Adrenal gland (tissue), 12 donors: ENCODE measurements around the gene TRIO. TPM values are rescaled to one million over a fixed set of nuclear protein-coding genes. Genes with fewer than 3 reads are reported as not detected.

ENCODE experiments used
- DNase-seq, 7 donors: peaks; one replicate each; pipeline ENCODE4 v3.0.0-alpha.2; 2019 to 2020
- H3K27ac ChIP-seq, 5 donors: fragments of 200-600 bp; sonication (generic) in 4 of 5; 1 replicate in 3 of 5; 2 replicates in 2 of 5; pipeline versions ENCODE4 v1.5.1 to v1.8.0; 2016 to 2020; ENCODE audit warnings: mild to moderate bottlenecking in 1 of 5
- H3K27me3 ChIP-seq: fragments of 200-600 bp; 2 replicates; pipeline ENCODE4 v1.8.0; 2021
- H3K36me3 ChIP-seq, 2 donors: fragments of 200-600 bp; replicated peaks in 1 of 2; 1 replicate in 1 of 2; 2 replicates in 1 of 2; pipeline versions ENCODE4 v1.5.1 to v1.8.0; 2018 to 2022
- H3K4me1 ChIP-seq, 2 donors: fragments of 200-600 bp; replicated peaks in 1 of 2; 1 replicate in 1 of 2; 2 replicates in 1 of 2; pipeline versions ENCODE4 v1.5.1 to v1.8.0; 2018 to 2021
- H3K4me3 ChIP-seq, 4 donors: fragments of 200-600 bp; sonication (generic) in 3 of 4; one replicate each; pipeline ENCODE4 v1.5.1; 2016 to 2018
- H3K9me3 ChIP-seq, 3 donors: fragments of 200-600 bp; sonication (generic) in 1 of 3; replicated peaks in 1 of 3; 1 replicate in 2 of 3; 2 replicates in 1 of 3; pipeline versions ENCODE4 v1.5.1 to v1.8.0; 2016 to 2021
- CTCF ChIP-seq, 6 experiments: fragments of 450-650 bp in 4 of 6; fragments of 200-600 bp in 2 of 6; sonication (generic) in 1 of 6; IDR thresholded peaks; 1 replicate in 5 of 6; 2 replicates in 1 of 6; pipeline versions ENCODE4 v1.5.1 to v1.8.0; 2016 to 2021; ENCODE audit warnings: antibody characterized with exemption in 6 of 6, mild to moderate bottlenecking in 2 of 6, moderate library complexity in 1 of 6
- POLR2A ChIP-seq, 2 donors: fragments of 450-650 bp; IDR thresholded peaks; one replicate each; pipeline ENCODE4 v1.6.1; 2017; ENCODE audit warnings: antibody characterized with exemption in 2 of 2, mild to moderate bottlenecking in 2 of 2, moderate library complexity in 1 of 2
- WGBS, 4 donors: extraction: QIAGEN DNeasy Blood & Tissue Kit in 2 of 4; methylation state at CpG; one replicate each; pipeline versions ENCODE4 v1.1.5 to v1.1.7; 2013 to 2017; 5-methylcytosine and 5-hydroxymethylcytosine counted together
- intact Hi-C, 2 donors: fragments of 100-400 bp; cut with DNase I; formaldehyde crosslinking; loops; one replicate each; pipeline versions ENCODE4 v1.14.1 to v1.15.0; 2022 to 2023
- polyA plus RNA-seq, 3 donors: library from polyadenylated mRNA; stranded (reverse); fragments of 200-250 nt in 2 of 3; fragments of 350-450 nt in 1 of 3; fragmentation: Illumina TruSeq in 1 of 3; extraction: RNeasy Lipid Tissue Mini Kit (QIAGEN cat#74804) in 1 of 3; gene quantifications; one replicate each; pipeline ENCODE4 v1.2.3, GENCODE V29; 2013 to 2014
- total RNA-seq, 9 donors: library from RNA; depleted of rRNA in 4 of 9; stranded (reverse); fragments of >200 nt in 4 of 9; fragments of 120-200 nt in 1 of 9; fragmentation: NEBNext Ultra II Directional in 1 of 9; extraction: Animal tissue kit (Norgen Biotek cat#: 25700) in 1 of 9; gene quantifications; one replicate each; pipeline versions ENCODE4 v1.1.0 to v1.2.4, GENCODE V29; 2013 to 2023
- donor health status: healthy with polysubstance abuse.
- donor health status: Bipolar disorder and iron deficiency.
- donor health status: DM: yes; HTN: yes; CAD: no.
- donor health status: DM: no; HTN: no; CAD: no.
- donor health status: DM: no; HTN: no; CAD: no.
- donor health status: DM: yes; HTN: yes; CAD: no.

TRIO gene
- total and polyA plus RNA-seq, 12 donors: 27.3 to 109 (median 72.4) TPM

DNA sequence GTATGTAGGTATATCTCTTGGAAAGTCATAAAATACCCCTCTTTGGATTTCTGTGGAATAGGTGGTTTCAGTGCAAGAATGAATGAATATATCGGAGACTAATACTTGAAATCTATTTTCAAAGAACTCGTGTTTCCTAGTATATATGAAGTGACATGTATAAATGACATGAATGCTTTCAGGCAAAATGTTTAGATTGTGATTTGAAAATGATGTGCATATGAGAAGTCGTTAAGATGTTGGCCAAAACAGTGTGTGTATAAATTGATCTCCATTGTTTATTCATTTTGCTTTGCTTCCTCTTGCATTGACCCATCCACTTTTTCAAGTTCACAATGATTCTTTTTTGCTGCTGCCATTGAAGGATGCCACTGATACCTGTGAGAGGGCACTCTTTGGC is 8.3 kb downstream of the TRIO start:
- 84 to 89% (median 89%) methylated on average over 3 of the region's 3 CpGs for WGBS, 4 donors
- H3K36me3 ChIP-seq: no peaks in the 10 kb centered on the region
- no peaks in the 10 kb centered on the region for H3K9me3 ChIP-seq
- H3K4me3 ChIP-seq: no peak overlapping the region
- peaks cover 20 to 51% of the 10 kb centered on the region in 2 donors for H3K4me1 ChIP-seq
- no peak overlapping the region for H3K27ac ChIP-seq
- H3K27me3 ChIP-seq: no peaks in the 10 kb centered on the region
- intact Hi-C loops: no loop called here
- TF ChIP-seq CTCF (IDR thresholded peaks at IDR 0.05): no peak
- no peak for TF ChIP-seq POLR2A (IDR thresholded peaks at IDR 0.05)
- DNase-seq: no peak

DNA sequence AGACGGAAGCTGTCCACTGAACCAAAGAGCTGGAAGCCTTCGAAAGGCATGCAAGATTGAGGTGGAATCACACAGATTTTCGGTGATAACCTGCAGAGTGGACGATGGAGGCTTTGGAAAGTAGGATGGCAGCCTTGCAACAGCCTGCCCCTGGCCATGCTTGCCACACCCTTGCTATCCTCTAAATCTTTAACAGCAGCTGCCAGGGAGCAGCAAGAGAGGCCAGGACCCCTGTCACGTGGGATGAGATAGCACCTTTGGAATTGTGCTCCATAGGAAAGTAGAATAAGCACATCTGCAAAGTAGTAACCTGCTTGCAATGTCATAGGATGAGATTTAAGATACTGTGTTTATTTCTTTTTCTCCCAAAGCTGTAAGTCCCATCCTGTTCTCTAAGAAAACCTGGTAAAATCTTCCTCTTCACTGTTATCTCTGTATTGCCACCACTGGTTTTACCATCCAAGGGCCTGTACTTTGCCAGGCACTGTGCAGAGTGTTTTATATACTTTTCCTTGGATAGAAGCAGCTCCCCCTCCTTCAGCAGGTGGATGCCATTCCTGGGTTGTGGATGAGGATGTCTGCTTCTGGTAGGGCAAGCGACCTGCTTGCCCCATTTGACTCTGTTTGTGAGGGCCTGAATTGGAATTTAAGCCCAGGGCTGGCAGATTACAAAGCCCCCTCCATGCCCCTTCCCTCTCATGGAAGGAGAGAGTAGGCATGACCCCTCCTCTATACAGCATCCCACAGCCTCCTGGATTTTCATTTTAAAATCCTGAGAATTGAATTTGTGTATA is 10.1 kb downstream of the TRIO start:
- intact Hi-C loops: no loop called here

DNA sequence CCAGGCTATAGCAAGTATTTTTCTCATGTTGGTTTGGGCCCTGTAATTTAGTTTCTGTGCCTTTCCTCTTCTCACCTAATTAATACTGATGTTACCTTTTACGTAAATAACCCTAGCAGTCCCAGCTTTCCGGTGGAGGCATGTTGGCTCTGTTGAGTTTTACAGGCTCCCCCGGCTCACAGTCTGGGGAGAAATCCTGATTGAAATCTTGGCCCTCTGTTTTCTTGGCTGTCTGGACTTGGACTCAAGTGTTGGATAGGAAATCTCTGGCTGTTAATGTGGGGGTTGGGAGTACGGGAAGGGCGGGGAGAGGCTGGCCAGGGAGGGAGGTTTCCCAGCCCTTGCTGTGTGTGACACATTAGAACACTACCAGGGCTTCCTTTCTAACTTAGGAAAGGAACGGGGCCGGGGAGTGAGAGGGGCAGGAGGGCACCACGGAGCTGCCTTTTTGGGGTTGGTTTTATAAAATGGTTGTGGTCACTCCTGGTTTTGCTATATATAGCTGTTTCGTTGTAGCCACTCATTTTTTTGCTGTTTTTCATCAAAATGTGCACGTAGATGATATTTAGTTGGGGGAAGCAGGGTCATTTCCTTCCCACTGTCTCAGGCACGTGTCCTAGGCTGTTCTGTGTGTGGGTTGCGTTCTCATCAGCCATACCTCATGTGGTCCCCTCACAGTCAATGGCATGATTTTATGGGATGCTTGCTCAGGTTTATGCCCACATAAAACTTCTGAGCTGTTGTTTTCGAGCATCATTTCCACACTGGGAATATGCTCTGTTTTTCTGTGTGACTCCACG is 11.0 kb downstream of the TRIO start:
- no peaks in the 10 kb centered on the region for H3K9me3 ChIP-seq
- peak in 5 of 7 donors; percentile 53 to 78 (median 57) for DNase-seq
- 36 to 45% (median 41%) methylated on average over 14 of the region's 14 CpGs for WGBS, 4 donors
- TF ChIP-seq CTCF (IDR thresholded peaks at IDR 0.05): no peak
- no peak for TF ChIP-seq POLR2A (IDR thresholded peaks at IDR 0.05)
- no peaks in the 10 kb centered on the region for H3K27me3 ChIP-seq
- no peaks in the 10 kb centered on the region for H3K36me3 ChIP-seq
- intact Hi-C loops: no loop called here
- H3K27ac ChIP-seq: peak overlapping the region in 2 of 5 donors; percentile 13 to 22
- no peak overlapping the region for H3K4me3 ChIP-seq
- H3K4me1 ChIP-seq: peaks cover 10 to 31% of the 10 kb centered on the region in 2 donors

More for the DNA sequence above, 10.1 kb downstream of the TRIO start:
- Histone ChIP-seq H3K4me3 (no peak overlapping the region), H3K27me3 (no peaks in the 10 kb centered on the region), H3K36me3 (no peaks in the 10 kb centered on the region), H3K9me3 (no peaks in the 10 kb centered on the region), H3K27ac (peak overlapping the region in 1 of 5 donors; percentile 13), H3K4me1 (peaks cover 10 to 39% of the 10 kb centered on the region in 2 donors)
- WGBS, 4 donors: 82 to 85% (median 84%) methylated on average over 5 to 6 of the region's 6 CpGs
- DNase-seq: no peak
- TF ChIP-seq POLR2A (IDR thresholded peaks at IDR 0.05): no peak
- no peak for TF ChIP-seq CTCF (IDR thresholded peaks at IDR 0.05)

DNA sequence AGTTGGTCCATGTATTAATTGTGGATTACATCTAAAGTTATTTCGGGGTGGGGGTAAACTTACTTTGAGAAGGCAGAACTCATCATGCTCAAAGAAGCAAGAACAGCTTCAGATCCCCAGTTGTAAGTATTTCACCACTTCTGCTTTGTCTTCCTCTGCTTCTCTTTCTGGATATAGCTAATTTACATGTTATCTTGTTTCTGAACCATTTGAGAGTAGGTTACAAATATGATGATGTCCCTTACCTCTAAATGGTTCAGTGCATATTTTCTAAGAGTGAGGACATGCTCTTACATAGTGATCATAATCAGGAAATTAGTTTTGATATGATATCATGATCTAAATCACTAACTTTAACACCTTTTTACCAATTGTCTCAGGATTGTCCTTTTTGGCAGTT is 11.9 kb downstream of the TRIO start:
- Histone ChIP-seq H3K27ac (no peak overlapping the region), H3K9me3 (no peaks in the 10 kb centered on the region), H3K27me3 (no peaks in the 10 kb centered on the region), H3K36me3 (no peaks in the 10 kb centered on the region), H3K4me3 (no peak overlapping the region), H3K4me1 (peaks cover 10 to 30% of the 10 kb centered on the region in 2 donors)
- intact Hi-C loops: no loop called here
- no peak for TF ChIP-seq POLR2A (IDR thresholded peaks at IDR 0.05)
- TF ChIP-seq CTCF (IDR thresholded peaks at IDR 0.05): no peak
- WGBS, 4 donors: 77 to 87% (median 83%) methylated on average over 1 of the region's 1 CpG
- no peak for DNase-seq
